GM12892 (cell line): ENCODE results near the gene ABCC3.

Experiments
- POLR2A ChIP-seq: IDR thresholded peaks from 2 replicates; pipeline ENCODE4 v1.6.1; 2011; ENCODE audit warnings: low read depth, low read length, control low read depth
- TAF1 ChIP-seq: IDR thresholded peaks from 2 replicates; pipeline ENCODE4 v1.6.1; 2011; ENCODE audit warnings: low read depth, mild to moderate bottlenecking, control low read depth, low read length, borderline replicate concordance

GRCh38 chr17:50676065-50676975 is 41.6 kb downstream of the ABCC3 start:
- no peak for TF ChIP-seq TAF1
- TF ChIP-seq POLR2A: no peak
